NCI-H510A treated with DMSO at 0.1 percent for 48 hours (cell line): Measurements from ENCODE around the gene TLE6.
"Not testable (repeated sequence)": the region's sequence is repeated elsewhere in the genome, so short reads cannot be mapped to it uniquely, and the experiment has no call there.

Experiments used
- DNase-seq: peaks from one replicate; lab custom pipeline; 2025; lab: John Stamatoyannopoulos, UW

TLE6 gene

GRCh38 chr19:2977001-2977745 lies at the start of gene TLE6:
TSS of gene TLE6 (plus strand) at chr19:2977564. CDS start at chr19:2978234, 670 bp downstream.
- DNase-seq = peak; percentile 81

GRCh38 chr19:2933490-2933910 lies 43.9 kb upstream of the TLE6 start:
- DNase-seq = no peak

- not testable (repeated sequence) for DNase-seq
Observed at GRCh38 chr19:2935863-2936262, 41.5 kb upstream of the TLE6 start.

GRCh38 chr19:2942928-2943640 lies 34.3 kb upstream of the TLE6 start:
- no peak for DNase-seq

- no peak for DNase-seq
Observed at GRCh38 chr19:2944403-2944774, 33.0 kb upstream of the TLE6 start.

GRCh38 chr19:2944775-2945574 lies 32.4 kb upstream of the TLE6 start, which contains the start of gene ZNF77:
TSS of gene ZNF77 (minus strand) at chr19:2944971. CDS start at chr19:2944840, 131 bp downstream.
- DNase-seq = peak; percentile 94

- DNase-seq = no peak
Observed at GRCh38 chr19:2945575-2946184, 31.7 kb upstream of the TLE6 start.

GRCh38 chr19:2949939-2950285 lies 27.5 kb upstream of the TLE6 start:
- DNase-seq = no peak

GRCh38 chr19:2950286-2951124 lies 26.9 kb upstream of the TLE6 start:
- DNase-seq = peak; percentile 94

GRCh38 chr19:2952953-2953481 lies 24.3 kb upstream of the TLE6 start:
- peak; percentile 68 for DNase-seq

- no peak for DNase-seq
Observed at GRCh38 chr19:2957160-2957559, 20.2 kb upstream of the TLE6 start.

- DNase-seq = no peak
Observed at GRCh38 chr19:2960120-2960519, 17.2 kb upstream of the TLE6 start.

GRCh38 chr19:2962018-2962670 lies 15.2 kb upstream of the TLE6 start:
- peak; percentile 57 for DNase-seq

GRCh38 chr19:2963122-2963521 lies 14.2 kb upstream of the TLE6 start:
- no peak for DNase-seq

- DNase-seq = not testable (repeated sequence)
Observed at GRCh38 chr19:2963631-2964030, 13.7 kb upstream of the TLE6 start.

GRCh38 chr19:2964874-2965273 lies 12.5 kb upstream of the TLE6 start:
- no peak for DNase-seq

- DNase-seq = no peak
Observed at GRCh38 chr19:2967972-2968371, 9.4 kb upstream of the TLE6 start.

GRCh38 chr19:2969104-2969504 lies 8.3 kb upstream of the TLE6 start:
- DNase-seq = peak; percentile 87

- no peak for DNase-seq
Observed at GRCh38 chr19:2970201-2970835, 7.0 kb upstream of the TLE6 start.

GRCh38 chr19:2973229-2973628 lies 4.1 kb upstream of the TLE6 start:
- DNase-seq = no peak
